WTC11 (cell line): ENCODE results near the gene HP1BP3. TPM values are rescaled to one million over a fixed set of nuclear protein-coding genes. Genes with fewer than 3 reads are reported as not detected.

ENCODE experiments used
- ATAC-seq: fragments of 200-7000 bp; cut with Tn5 transposase; 2 replicates; pipeline ENCODE4 v1.10.0; 2021; ENCODE audit warnings: mild to moderate bottlenecking, moderate library complexity
- CTCF ChIA-PET: fragments of 300-600 bp; sonication (Branson Sonifier 250); formaldehyde crosslinking; loops from one replicate; lab custom pipeline; 2021; ENCODE audit warnings: antibody characterized with exemption; lab: Charles Lee
- POLR2A ChIA-PET: fragments of 350-600 bp; sonication (Branson Sonifier 250); formaldehyde crosslinking; loops from one replicate; lab custom pipeline; 2021; ENCODE audit warnings: antibody characterized with exemption; lab: Charles Lee
- DNase-seq: peaks from one replicate; pipeline ENCODE4 v3.0.0; 2021; ENCODE audit warnings: low spot score
- H3K27ac Mint-ChIP-seq: 2 replicates; pipeline ENCODE4 v1.8.0; 2021; ENCODE audit warnings: mixed read lengths
- H3K27me3 Mint-ChIP-seq: 2 replicates; pipeline ENCODE4 v1.8.0; 2021; ENCODE audit warnings: low read depth, mild to moderate bottlenecking, moderate library complexity, mixed read lengths
- H3K36me3 Mint-ChIP-seq: 2 replicates; pipeline ENCODE4 v1.8.0; 2021; ENCODE audit warnings: mixed read lengths
- H3K4me1 Mint-ChIP-seq: 2 replicates; pipeline ENCODE4 v1.8.0; 2022; ENCODE audit warnings: mixed read lengths
- H3K4me3 Mint-ChIP-seq: 2 replicates; pipeline ENCODE4 v1.8.0; 2021; ENCODE audit warnings: mild to moderate bottlenecking, moderate library complexity, mixed read lengths
- H3K9me3 Mint-ChIP-seq: 2 replicates; pipeline ENCODE4 v1.8.0; 2021; ENCODE audit warnings: mixed read lengths
- AFF4 ChIP-seq: sonication (generic); formaldehyde crosslinking; IDR thresholded peaks from 2 replicates; pipeline ENCODE4 v1.8.1; 2023; ENCODE audit warnings: mild to moderate bottlenecking, missing genetic modification reagents, borderline replicate concordance
- CREB1 ChIP-seq: sonication (generic); formaldehyde crosslinking; IDR thresholded peaks from 2 replicates; pipeline ENCODE4 v1.8.0; 2023; ENCODE audit warnings: mild to moderate bottlenecking, missing genetic modification reagents
- ELF4 ChIP-seq: sonication (generic); formaldehyde crosslinking; IDR thresholded peaks from 2 replicates; pipeline ENCODE4 v1.8.1; 2022; ENCODE audit warnings: low read depth, mild to moderate bottlenecking, moderate library complexity, missing genetic modification reagents
- ESRRA ChIP-seq: sonication (generic); formaldehyde crosslinking; IDR thresholded peaks from 2 replicates; pipeline ENCODE4 v1.8.1; 2022; ENCODE audit warnings: mild to moderate bottlenecking, missing genetic modification reagents, borderline replicate concordance
- KAT7 ChIP-seq: sonication (generic); formaldehyde crosslinking; IDR thresholded peaks from 2 replicates; pipeline ENCODE4 v1.8.1; 2023; ENCODE audit warnings: missing genetic modification reagents, mild to moderate bottlenecking, borderline replicate concordance
- NR2C2 ChIP-seq: sonication (generic); formaldehyde crosslinking; IDR thresholded peaks from 2 replicates; pipeline ENCODE4 v1.8.0; 2022; ENCODE audit warnings: mild to moderate bottlenecking, missing genetic modification reagents
- OVOL2 ChIP-seq: fragments of 250-450 bp; sonication (Bioruptor Pico); IDR thresholded peaks from 2 replicates; pipeline ENCODE4 v1.9.0; 2021; ENCODE audit warnings: mild to moderate bottlenecking, borderline replicate concordance
- SMAD3 ChIP-seq: sonication (generic); formaldehyde crosslinking; IDR thresholded peaks from 2 replicates; pipeline ENCODE4 v1.8.0; 2022; ENCODE audit warnings: missing genetic modification reagents, mild to moderate bottlenecking, borderline replicate concordance
- TEAD4 ChIP-seq: sonication (generic); formaldehyde crosslinking; IDR thresholded peaks from 2 replicates; pipeline ENCODE4 v1.8.0; 2022; ENCODE audit warnings: mild to moderate bottlenecking, missing genetic modification reagents
- TP53 ChIP-seq: sonication (generic); formaldehyde crosslinking; IDR thresholded peaks from 2 replicates; pipeline ENCODE4 v1.8.1; 2023; ENCODE audit warnings: mild to moderate bottlenecking, missing genetic modification reagents
- ZNF232 ChIP-seq: sonication (generic); formaldehyde crosslinking; IDR thresholded peaks from 2 replicates; pipeline ENCODE4 v1.8.0; 2022; ENCODE audit warnings: mild to moderate bottlenecking, missing genetic modification reagents
- total RNA-seq: library from RNA; stranded (reverse); gene quantifications from 3 replicates; pipeline ENCODE4 v1.2.3, GENCODE V29; 2021
- TF ChIP-seq, protein P1 (sequence below): sonication (generic); formaldehyde crosslinking; IDR thresholded peaks from 2 replicates; pipeline ENCODE4 v1.8.1; 2022; ENCODE audit warnings: mild to moderate bottlenecking, moderate library complexity, missing genetic modification reagents
- TF ChIP-seq, protein P2 (sequence below): sonication (generic); formaldehyde crosslinking; IDR thresholded peaks from 2 replicates; pipeline ENCODE4 v1.8.0; 2022; ENCODE audit warnings: missing genetic modification reagents
- TF ChIP-seq, protein P3 (sequence below): fragments of 250-450 bp; sonication (Bioruptor Pico); IDR thresholded peaks from 2 replicates; pipeline ENCODE4 v1.9.0; 2021; ENCODE audit warnings: mild to moderate bottlenecking, borderline replicate concordance
- TF ChIP-seq, protein P4 (sequence below): sonication (generic); formaldehyde crosslinking; conservative IDR thresholded peaks from 2 replicates; pipeline ENCODE4 v1.8.1; 2023; ENCODE audit warnings: mild to moderate bottlenecking, low read depth, missing genetic modification reagents, moderate library complexity

Gene HP1BP3
- total RNA-seq, 1 experiment from 2014 or later, result 121 TPM

DNA sequence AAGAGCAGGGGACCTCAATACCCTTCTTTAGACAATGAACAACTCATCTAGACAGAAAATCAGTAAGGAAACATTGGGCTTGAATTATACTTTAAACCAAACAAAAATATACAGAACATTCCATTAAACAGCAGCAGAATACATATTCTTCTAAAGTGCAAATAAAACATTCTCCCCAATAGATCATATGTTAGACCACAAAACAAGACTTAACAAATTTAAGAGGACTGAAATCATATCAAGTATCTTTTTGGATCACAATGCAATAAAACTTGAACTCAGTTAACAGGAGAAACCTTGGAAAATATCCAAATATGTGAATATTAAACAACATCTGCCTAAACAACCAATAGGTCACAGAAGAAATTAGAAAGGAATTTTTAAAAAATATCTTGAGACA is 47.7 kb upstream of the HP1BP3 start:
- Mint-ChIP-seq H3K4me3 (no peak overlapping the region), H3K27ac (no peak overlapping the region), H3K4me1 (no peaks in the 10 kb centered on the region), H3K36me3 (peaks cover 31% of the 10 kb centered on the region), H3K27me3 (no peaks in the 10 kb centered on the region), H3K9me3 (0 out of 2 replicates have a peak, but pooled peaks cover 5% of the 10 kb centered on the region)
- ATAC-seq (no peak), DNase-seq (no peak)
- CTCF ChIA-PET, result no interaction called here
- TF ChIP-seq CREB1 (CRISPR knock-in tag), result no peak
- TF ChIP-seq OVOL2 (CRISPR knock-in tag), result no peak
- TF ChIP-seq ELF4 (CRISPR knock-in tag), result no peak
- no peak for TF ChIP-seq NR2C2 (CRISPR knock-in tag)
- no peak for TF ChIP-seq ZNF232
- no peak for TF ChIP-seq KAT7 (CRISPR knock-in tag)
- TF ChIP-seq TEAD4 (CRISPR knock-in tag), result no peak
- TF ChIP-seq, protein P1, sequence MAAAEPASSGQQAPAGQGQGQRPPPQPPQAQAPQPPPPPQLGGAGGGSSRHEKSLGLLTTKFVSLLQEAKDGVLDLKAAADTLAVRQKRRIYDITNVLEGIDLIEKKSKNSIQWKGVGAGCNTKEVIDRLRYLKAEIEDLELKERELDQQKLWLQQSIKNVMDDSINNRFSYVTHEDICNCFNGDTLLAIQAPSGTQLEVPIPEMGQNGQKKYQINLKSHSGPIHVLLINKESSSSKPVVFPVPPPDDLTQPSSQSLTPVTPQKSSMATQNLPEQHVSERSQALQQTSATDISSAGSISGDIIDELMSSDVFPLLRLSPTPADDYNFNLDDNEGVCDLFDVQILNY (CRISPR knock-in tag), result no peak
- TF ChIP-seq AFF4 (CRISPR knock-in tag), result no peak
- no peak for TF ChIP-seq ESRRA
- TF ChIP-seq, protein P2, sequence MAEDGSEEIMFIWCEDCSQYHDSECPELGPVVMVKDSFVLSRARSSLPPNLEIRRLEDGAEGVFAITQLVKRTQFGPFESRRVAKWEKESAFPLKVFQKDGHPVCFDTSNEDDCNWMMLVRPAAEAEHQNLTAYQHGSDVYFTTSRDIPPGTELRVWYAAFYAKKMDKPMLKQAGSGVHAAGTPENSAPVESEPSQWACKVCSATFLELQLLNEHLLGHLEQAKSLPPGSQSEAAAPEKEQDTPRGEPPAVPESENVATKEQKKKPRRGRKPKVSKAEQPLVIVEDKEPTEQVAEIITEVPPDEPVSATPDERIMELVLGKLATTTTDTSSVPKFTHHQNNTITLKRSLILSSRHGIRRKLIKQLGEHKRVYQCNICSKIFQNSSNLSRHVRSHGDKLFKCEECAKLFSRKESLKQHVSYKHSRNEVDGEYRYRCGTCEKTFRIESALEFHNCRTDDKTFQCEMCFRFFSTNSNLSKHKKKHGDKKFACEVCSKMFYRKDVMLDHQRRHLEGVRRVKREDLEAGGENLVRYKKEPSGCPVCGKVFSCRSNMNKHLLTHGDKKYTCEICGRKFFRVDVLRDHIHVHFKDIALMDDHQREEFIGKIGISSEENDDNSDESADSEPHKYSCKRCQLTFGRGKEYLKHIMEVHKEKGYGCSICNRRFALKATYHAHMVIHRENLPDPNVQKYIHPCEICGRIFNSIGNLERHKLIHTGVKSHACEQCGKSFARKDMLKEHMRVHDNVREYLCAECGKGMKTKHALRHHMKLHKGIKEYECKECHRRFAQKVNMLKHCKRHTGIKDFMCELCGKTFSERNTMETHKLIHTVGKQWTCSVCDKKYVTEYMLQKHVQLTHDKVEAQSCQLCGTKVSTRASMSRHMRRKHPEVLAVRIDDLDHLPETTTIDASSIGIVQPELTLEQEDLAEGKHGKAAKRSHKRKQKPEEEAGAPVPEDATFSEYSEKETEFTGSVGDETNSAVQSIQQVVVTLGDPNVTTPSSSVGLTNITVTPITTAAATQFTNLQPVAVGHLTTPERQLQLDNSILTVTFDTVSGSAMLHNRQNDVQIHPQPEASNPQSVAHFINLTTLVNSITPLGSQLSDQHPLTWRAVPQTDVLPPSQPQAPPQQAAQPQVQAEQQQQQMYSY, result no peak
- no peak for TF ChIP-seq TP53 (CRISPR knock-in tag)
- TF ChIP-seq, protein P3, sequence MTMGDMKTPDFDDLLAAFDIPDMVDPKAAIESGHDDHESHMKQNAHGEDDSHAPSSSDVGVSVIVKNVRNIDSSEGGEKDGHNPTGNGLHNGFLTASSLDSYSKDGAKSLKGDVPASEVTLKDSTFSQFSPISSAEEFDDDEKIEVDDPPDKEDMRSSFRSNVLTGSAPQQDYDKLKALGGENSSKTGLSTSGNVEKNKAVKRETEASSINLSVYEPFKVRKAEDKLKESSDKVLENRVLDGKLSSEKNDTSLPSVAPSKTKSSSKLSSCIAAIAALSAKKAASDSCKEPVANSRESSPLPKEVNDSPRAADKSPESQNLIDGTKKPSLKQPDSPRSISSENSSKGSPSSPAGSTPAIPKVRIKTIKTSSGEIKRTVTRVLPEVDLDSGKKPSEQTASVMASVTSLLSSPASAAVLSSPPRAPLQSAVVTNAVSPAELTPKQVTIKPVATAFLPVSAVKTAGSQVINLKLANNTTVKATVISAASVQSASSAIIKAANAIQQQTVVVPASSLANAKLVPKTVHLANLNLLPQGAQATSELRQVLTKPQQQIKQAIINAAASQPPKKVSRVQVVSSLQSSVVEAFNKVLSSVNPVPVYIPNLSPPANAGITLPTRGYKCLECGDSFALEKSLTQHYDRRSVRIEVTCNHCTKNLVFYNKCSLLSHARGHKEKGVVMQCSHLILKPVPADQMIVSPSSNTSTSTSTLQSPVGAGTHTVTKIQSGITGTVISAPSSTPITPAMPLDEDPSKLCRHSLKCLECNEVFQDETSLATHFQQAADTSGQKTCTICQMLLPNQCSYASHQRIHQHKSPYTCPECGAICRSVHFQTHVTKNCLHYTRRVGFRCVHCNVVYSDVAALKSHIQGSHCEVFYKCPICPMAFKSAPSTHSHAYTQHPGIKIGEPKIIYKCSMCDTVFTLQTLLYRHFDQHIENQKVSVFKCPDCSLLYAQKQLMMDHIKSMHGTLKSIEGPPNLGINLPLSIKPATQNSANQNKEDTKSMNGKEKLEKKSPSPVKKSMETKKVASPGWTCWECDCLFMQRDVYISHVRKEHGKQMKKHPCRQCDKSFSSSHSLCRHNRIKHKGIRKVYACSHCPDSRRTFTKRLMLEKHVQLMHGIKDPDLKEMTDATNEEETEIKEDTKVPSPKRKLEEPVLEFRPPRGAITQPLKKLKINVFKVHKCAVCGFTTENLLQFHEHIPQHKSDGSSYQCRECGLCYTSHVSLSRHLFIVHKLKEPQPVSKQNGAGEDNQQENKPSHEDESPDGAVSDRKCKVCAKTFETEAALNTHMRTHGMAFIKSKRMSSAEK (CRISPR knock-in tag), result no peak
- TF ChIP-seq, protein P4, sequence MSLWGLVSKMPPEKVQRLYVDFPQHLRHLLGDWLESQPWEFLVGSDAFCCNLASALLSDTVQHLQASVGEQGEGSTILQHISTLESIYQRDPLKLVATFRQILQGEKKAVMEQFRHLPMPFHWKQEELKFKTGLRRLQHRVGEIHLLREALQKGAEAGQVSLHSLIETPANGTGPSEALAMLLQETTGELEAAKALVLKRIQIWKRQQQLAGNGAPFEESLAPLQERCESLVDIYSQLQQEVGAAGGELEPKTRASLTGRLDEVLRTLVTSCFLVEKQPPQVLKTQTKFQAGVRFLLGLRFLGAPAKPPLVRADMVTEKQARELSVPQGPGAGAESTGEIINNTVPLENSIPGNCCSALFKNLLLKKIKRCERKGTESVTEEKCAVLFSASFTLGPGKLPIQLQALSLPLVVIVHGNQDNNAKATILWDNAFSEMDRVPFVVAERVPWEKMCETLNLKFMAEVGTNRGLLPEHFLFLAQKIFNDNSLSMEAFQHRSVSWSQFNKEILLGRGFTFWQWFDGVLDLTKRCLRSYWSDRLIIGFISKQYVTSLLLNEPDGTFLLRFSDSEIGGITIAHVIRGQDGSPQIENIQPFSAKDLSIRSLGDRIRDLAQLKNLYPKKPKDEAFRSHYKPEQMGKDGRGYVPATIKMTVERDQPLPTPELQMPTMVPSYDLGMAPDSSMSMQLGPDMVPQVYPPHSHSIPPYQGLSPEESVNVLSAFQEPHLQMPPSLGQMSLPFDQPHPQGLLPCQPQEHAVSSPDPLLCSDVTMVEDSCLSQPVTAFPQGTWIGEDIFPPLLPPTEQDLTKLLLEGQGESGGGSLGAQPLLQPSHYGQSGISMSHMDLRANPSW (CRISPR knock-in tag), result no peak
- no peak for TF ChIP-seq SMAD3
- POLR2A ChIA-PET, result no interaction called here
